ENCODE results near the gene DIDO1.
A peak's percentile ranks its signal among the peaks of the same experiment; 100 is the strongest.

DIDO1 gene

GRCh38 chr20:62926229-62927127, at the start of gene DIDO1:
Gene DIDO1, minus strand, starts transcription at chr20:62926505.
- peak; percentile 92 for DNase-seq (ENCODE audit: low read depth, low spot score)

- DNase-seq (ENCODE audit: low read depth, low spot score), result no peak
These were observed 49.0 kb upstream of the DIDO1 start for GRCh38 chr20:62975251-62975760.

GRCh38 chr20:62972845-62973745, 46.8 kb upstream of the DIDO1 start:
- DNase-seq (ENCODE audit: low read depth, low spot score), result no peak

- DNase-seq (ENCODE audit: low read depth, low spot score), result peak; percentile 83
These were observed 45.9 kb upstream of the DIDO1 start for GRCh38 chr20:62971950-62972844.

- no peak for DNase-seq (ENCODE audit: low read depth, low spot score)
These were observed 45.1 kb upstream of the DIDO1 start for GRCh38 chr20:62971211-62971949.

- DNase-seq (ENCODE audit: low read depth, low spot score), result peak; percentile 60
These were observed 44.3 kb upstream of the DIDO1 start for GRCh38 chr20:62970307-62971210.

GRCh38 chr20:62969939-62970306, 43.6 kb upstream of the DIDO1 start:
- no peak for DNase-seq (ENCODE audit: low read depth, low spot score)

- DNase-seq (ENCODE audit: low read depth, low spot score), result no peak
These were observed 43.0 kb upstream of the DIDO1 start for GRCh38 chr20:62969179-62969760.

GRCh38 chr20:62968378-62969178, 42.3 kb upstream of the DIDO1 start:
- DNase-seq (ENCODE audit: low read depth, low spot score), result no peak

- DNase-seq (ENCODE audit: low read depth, low spot score), result no peak
These were observed 41.5 kb upstream of the DIDO1 start for GRCh38 chr20:62967628-62968351.

- no peak for DNase-seq (ENCODE audit: low read depth, low spot score)
These were observed 40.8 kb upstream of the DIDO1 start for GRCh38 chr20:62967149-62967501.

GRCh38 chr20:62966212-62967148, 40.2 kb upstream of the DIDO1 start:
- no peak for DNase-seq (ENCODE audit: low read depth, low spot score)

- no peak for DNase-seq (ENCODE audit: low read depth, low spot score)
These were observed 39.1 kb upstream of the DIDO1 start for GRCh38 chr20:62965363-62965771.

- DNase-seq (ENCODE audit: low read depth, low spot score), result no peak
These were observed 38.4 kb upstream of the DIDO1 start for GRCh38 chr20:62964700-62965099.

- no peak for DNase-seq (ENCODE audit: low read depth, low spot score)
These were observed 37.5 kb upstream of the DIDO1 start for GRCh38 chr20:62963614-62964397.

All from ELF-1 (cell line).